DOHH2 (cell line): ENCODE measurements around the gene NAALADL2.

Experiments used
- H3F3A ChIP-seq: fragments of 200-600 bp; sonication (generic), shearing (Covaris generic); 2 replicates; pipeline ENCODE4 v1.6.0; 2016; ENCODE audit warnings: antibody characterized with exemption, mild to moderate bottlenecking; ENCODE audit not compliant: control insufficient read depth, insufficient read depth
- H3K27ac ChIP-seq: fragments of 200-600 bp; sonication (generic); 2 replicates; pipeline ENCODE4 v1.5.1; 2014; ENCODE audit warnings: low read depth, mild to moderate bottlenecking, low read length, moderate library complexity
- H3K27me3 ChIP-seq: fragments of 200-600 bp; sonication (generic); 2 replicates; pipeline ENCODE4 v1.6.1; 2014; ENCODE audit warnings: mild to moderate bottlenecking, low read length, mixed read lengths; ENCODE audit not compliant: control insufficient read depth
- H3K36me3 ChIP-seq: fragments of 200-600 bp; sonication (generic); 2 replicates; pipeline ENCODE4 v1.6.1; 2014; ENCODE audit warnings: mild to moderate bottlenecking, low read length, moderate library complexity, mixed read lengths; ENCODE audit not compliant: control insufficient read depth
- H3K4me1 ChIP-seq: fragments of 200-600 bp; sonication (generic); 2 replicates; pipeline ENCODE4 v1.6.1; 2014; ENCODE audit warnings: mild to moderate bottlenecking, low read length, mixed read lengths; ENCODE audit not compliant: control insufficient read depth
- H3K4me2 ChIP-seq: fragments of 200-600 bp; sonication (generic); 2 replicates; pipeline ENCODE4 v1.6.0; 2014; ENCODE audit warnings: mild to moderate bottlenecking, low read length, moderate library complexity
- H3K4me3 ChIP-seq: fragments of 200-600 bp; sonication (generic); 2 replicates; pipeline ENCODE4 v1.5.1; 2014; ENCODE audit warnings: mild to moderate bottlenecking, low read length, mixed read lengths
- H3K79me2 ChIP-seq: fragments of 200-600 bp; sonication (generic); 2 replicates; pipeline ENCODE4 v1.6.1; 2014; ENCODE audit warnings: mild to moderate bottlenecking, low read length, mixed read lengths; ENCODE audit not compliant: control insufficient read depth
- H3K9me2 ChIP-seq: fragments of 200-600 bp; sonication (generic); replicated peaks from 2 replicates; pipeline ENCODE4 v1.6.1; 2014; ENCODE audit warnings: mild to moderate bottlenecking, low read length, mixed read lengths; ENCODE audit not compliant: control insufficient read depth
- H3K9me3 ChIP-seq: fragments of 200-600 bp; sonication (generic); 2 replicates; pipeline ENCODE4 v1.6.1; 2014; ENCODE audit warnings: antibody characterized with exemption, low read length, mixed read lengths; ENCODE audit not compliant: control insufficient read depth, insufficient read depth
- H4K20me1 ChIP-seq: fragments of 200-600 bp; sonication (generic); 2 replicates; pipeline ENCODE4 v1.6.0; 2014; ENCODE audit warnings: low read depth, mild to moderate bottlenecking, antibody characterized with exemption, low read length, moderate library complexity; ENCODE audit not compliant: control insufficient read depth, insufficient read depth
- EZH2phosphoT487 ChIP-seq: fragments of 200-600 bp; sonication (generic); IDR thresholded peaks from 2 replicates; pipeline ENCODE4 v1.6.1; 2017; ENCODE audit warnings: borderline replicate concordance, mild to moderate bottlenecking, antibody characterized with exemption, low read length, moderate library complexity, mixed read lengths
- TF ChIP-seq, protein P1 (sequence below): fragments of 200-600 bp; sonication (generic); IDR thresholded peaks from one replicate; pipeline ENCODE4 v1.5.1; 2014; ENCODE audit warnings: antibody characterized with exemption, mild to moderate bottlenecking, low read depth, low read length; ENCODE audit not compliant: poor library complexity, severe bottlenecking

NAALADL2 gene

DNA sequence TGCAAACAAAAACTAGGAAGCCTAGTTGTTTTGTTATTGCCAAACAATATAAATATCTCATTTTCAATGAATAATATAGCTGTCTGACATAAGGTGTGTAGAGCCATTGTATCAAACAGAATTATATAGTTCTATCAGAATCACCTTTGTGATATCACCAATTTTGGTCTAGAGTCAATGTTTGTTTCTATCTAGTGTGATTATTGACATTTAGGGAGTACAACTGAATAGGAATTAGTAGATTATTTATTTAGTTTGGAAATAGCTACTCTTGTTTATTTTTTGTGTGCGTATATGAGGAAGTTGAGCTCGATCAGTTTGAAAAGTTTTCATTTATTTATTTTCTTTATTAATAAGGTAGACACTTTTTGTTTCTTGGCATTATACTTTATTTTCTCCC is 389.7 kb downstream of the NAALADL2 start:
- TF ChIP-seq, protein P1, sequence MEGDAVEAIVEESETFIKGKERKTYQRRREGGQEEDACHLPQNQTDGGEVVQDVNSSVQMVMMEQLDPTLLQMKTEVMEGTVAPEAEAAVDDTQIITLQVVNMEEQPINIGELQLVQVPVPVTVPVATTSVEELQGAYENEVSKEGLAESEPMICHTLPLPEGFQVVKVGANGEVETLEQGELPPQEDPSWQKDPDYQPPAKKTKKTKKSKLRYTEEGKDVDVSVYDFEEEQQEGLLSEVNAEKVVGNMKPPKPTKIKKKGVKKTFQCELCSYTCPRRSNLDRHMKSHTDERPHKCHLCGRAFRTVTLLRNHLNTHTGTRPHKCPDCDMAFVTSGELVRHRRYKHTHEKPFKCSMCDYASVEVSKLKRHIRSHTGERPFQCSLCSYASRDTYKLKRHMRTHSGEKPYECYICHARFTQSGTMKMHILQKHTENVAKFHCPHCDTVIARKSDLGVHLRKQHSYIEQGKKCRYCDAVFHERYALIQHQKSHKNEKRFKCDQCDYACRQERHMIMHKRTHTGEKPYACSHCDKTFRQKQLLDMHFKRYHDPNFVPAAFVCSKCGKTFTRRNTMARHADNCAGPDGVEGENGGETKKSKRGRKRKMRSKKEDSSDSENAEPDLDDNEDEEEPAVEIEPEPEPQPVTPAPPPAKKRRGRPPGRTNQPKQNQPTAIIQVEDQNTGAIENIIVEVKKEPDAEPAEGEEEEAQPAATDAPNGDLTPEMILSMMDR, result no peak
- no peak for TF ChIP-seq EZH2phosphoT487
- H3K4me2 ChIP-seq, result no peak overlapping the region
- H3K9me2 ChIP-seq, result no peaks in the 10 kb centered on the region
- H3K4me1 ChIP-seq, result no peaks in the 10 kb centered on the region
- H3F3A ChIP-seq, result no peaks in the 10 kb centered on the region
- H4K20me1 ChIP-seq, result no peaks in the 10 kb centered on the region
- H3K9me3 ChIP-seq, result no peaks in the 10 kb centered on the region
- H3K27me3 ChIP-seq, result no peaks in the 10 kb centered on the region
- H3K36me3 ChIP-seq, result no peaks in the 10 kb centered on the region
- no peaks in the 10 kb centered on the region for H3K79me2 ChIP-seq
- no peak overlapping the region for H3K4me3 ChIP-seq
- H3K27ac ChIP-seq, result no peak overlapping the region

DNA sequence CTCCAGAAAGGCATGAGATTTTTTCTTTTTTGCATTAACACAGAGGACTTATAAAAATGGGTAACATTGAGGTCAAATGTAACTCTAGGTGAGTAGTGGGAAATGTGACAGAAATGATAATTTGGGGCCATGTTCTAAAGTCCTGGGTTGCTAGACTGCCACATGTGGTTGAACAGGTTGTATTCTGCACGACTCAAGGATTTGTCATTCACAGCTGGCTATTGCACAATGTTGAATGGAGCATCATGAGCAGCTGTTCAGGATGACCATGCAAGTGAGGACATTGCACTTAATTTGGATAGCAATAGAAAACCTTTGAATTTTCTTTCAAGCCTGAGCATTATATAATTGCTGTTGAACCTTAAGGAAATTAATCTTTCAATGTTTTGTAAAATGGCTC is 396.6 kb downstream of the NAALADL2 start:
- no peak overlapping the region for H3K27ac ChIP-seq
- H3K79me2 ChIP-seq, result no peaks in the 10 kb centered on the region
- no peak overlapping the region for H3K4me2 ChIP-seq
- H3F3A ChIP-seq, result no peaks in the 10 kb centered on the region
- no peaks in the 10 kb centered on the region for H3K4me1 ChIP-seq
- no peaks in the 10 kb centered on the region for H3K27me3 ChIP-seq
- H4K20me1 ChIP-seq, result no peaks in the 10 kb centered on the region
- H3K9me3 ChIP-seq, result no peaks in the 10 kb centered on the region
- TF ChIP-seq, protein P1, result no peak
- no peak for TF ChIP-seq EZH2phosphoT487
- H3K9me2 ChIP-seq, result no peaks in the 10 kb centered on the region
- no peaks in the 10 kb centered on the region for H3K36me3 ChIP-seq
- no peak overlapping the region for H3K4me3 ChIP-seq

DNA sequence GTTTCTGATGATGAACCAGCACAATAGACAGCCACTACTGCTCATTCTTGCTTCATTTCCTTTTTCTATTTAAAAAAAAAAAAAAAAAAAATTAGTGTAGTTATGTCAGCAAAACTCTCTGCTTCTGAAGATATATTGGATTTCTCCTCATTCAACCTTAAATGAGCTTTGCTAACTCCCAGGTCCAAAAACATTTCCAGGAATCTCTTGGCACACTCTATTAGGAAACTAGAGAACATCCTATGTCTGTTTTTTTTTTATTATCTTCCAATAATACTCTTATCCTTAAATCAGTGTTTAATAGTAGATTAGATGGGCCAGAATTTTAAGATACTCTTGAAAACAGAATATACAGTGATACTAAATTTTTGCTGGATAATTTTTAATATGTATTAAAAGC is 398.0 kb downstream of the NAALADL2 start:
- H4K20me1 ChIP-seq, result no peaks in the 10 kb centered on the region
- no peak overlapping the region for H3K27ac ChIP-seq
- no peaks in the 10 kb centered on the region for H3K4me1 ChIP-seq
- no peak for TF ChIP-seq EZH2phosphoT487
- TF ChIP-seq, protein P1, result no peak
- H3F3A ChIP-seq, result no peaks in the 10 kb centered on the region
- no peaks in the 10 kb centered on the region for H3K36me3 ChIP-seq
- H3K4me2 ChIP-seq, result no peak overlapping the region
- no peak overlapping the region for H3K4me3 ChIP-seq
- no peaks in the 10 kb centered on the region for H3K9me3 ChIP-seq
- no peaks in the 10 kb centered on the region for H3K9me2 ChIP-seq
- H3K79me2 ChIP-seq, result no peaks in the 10 kb centered on the region
- no peaks in the 10 kb centered on the region for H3K27me3 ChIP-seq

DNA sequence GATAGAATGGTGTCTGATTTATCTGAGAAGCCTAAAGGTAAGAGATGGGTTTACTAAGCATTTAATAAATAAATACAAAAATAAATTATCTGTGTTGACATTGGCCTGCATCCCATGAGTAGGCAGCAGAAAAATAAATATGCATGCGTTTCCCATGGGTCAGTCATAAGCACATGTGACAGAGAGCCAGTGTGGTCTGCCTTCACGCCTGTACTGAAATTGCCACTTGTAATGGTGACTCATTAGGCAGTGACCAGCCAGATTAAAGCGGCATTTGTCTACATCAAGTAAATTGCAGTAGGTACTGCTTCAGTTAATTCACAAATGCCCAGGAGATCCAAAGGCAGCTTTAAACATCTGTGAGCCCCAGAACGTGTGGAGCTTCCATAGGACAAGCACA is 399.6 kb downstream of the NAALADL2 start:
- Histone ChIP-seq H3K4me3 (no peak overlapping the region), H3K9me2 (no peaks in the 10 kb centered on the region), H3K4me1 (no peaks in the 10 kb centered on the region), H3K9me3 (no peaks in the 10 kb centered on the region), H3K27ac (no peak overlapping the region), H3F3A (no peaks in the 10 kb centered on the region), H3K36me3 (no peaks in the 10 kb centered on the region), H3K79me2 (no peaks in the 10 kb centered on the region), H3K27me3 (no peaks in the 10 kb centered on the region), H3K4me2 (no peak overlapping the region), H4K20me1 (no peaks in the 10 kb centered on the region)
- TF ChIP-seq, protein P1, result no peak
- TF ChIP-seq EZH2phosphoT487, result no peak
